H1 (cell line): ENCODE data around the gene RAI2. TPM values are rescaled to one million over a fixed set of nuclear protein-coding genes. Genes with fewer than 3 reads are reported as not detected.

Experiments
- CTCF ChIA-PET: fragments of 300-600 bp; sonication (Branson Sonifier 250); formaldehyde crosslinking; loops from one replicate; lab custom pipeline; 2021; ENCODE audit not compliant: partially characterized antibody; lab: Charles Lee
- POLR2A ChIA-PET: fragments of 300-600 bp; sonication (Branson Sonifier 250); formaldehyde crosslinking; loops from one replicate; lab custom pipeline; 2021; ENCODE audit warnings: inconsistent platforms; ENCODE audit not compliant: partially characterized antibody; lab: Charles Lee
- DNase-seq, 2 experiments: peaks; one replicate each; pipeline versions ENCODE4 v3.0.0 to v3.0.0-alpha.2; 2010 to 2022; ENCODE audit warnings: low spot score in 2 of 2, low read depth in 1 of 2, mixed read lengths in 1 of 2
- FAIRE-seq: peaks from 2 replicates; lab custom pipeline; 2011; peaks lifted over from hg19 to GRCh38; lab: Jason Lieb, UNC
- H2AFZ ChIP-seq: 2 replicates; pipeline ENCODE4 v1.8.1; 2012; ENCODE audit warnings: low read length, inconsistent platforms
- H2AK5ac ChIP-seq: 2 replicates; pipeline ENCODE4 v1.6.1; 2013; ENCODE audit warnings: low read depth, low read length
- H2BK120ac ChIP-seq: replicated peaks from 2 replicates; pipeline ENCODE3; 2013; ENCODE audit warnings: low read depth, low read length, inconsistent platforms
- H2BK12ac ChIP-seq: 2 replicates; pipeline ENCODE4 v1.6.1; 2013; ENCODE audit warnings: low read depth, low read length
- H2BK15ac ChIP-seq: 2 replicates; pipeline ENCODE4 v1.6.1; 2013; ENCODE audit warnings: low read length
- H2BK20ac ChIP-seq: 2 replicates; pipeline ENCODE4 v1.6.1; 2013; ENCODE audit warnings: low read length
- H2BK5ac ChIP-seq: 2 replicates; pipeline ENCODE4 v1.6.1; 2013; ENCODE audit warnings: low read depth, low read length
- H3K14ac ChIP-seq: 2 replicates; pipeline ENCODE4 v1.6.1; 2013; ENCODE audit warnings: inconsistent platforms; ENCODE audit not compliant: insufficient read length
- H3K18ac ChIP-seq: 2 replicates; pipeline ENCODE4 v1.6.1; 2013; ENCODE audit warnings: low read length; ENCODE audit errors: extremely low read depth
- H3K23ac ChIP-seq: 2 replicates; pipeline ENCODE4 v1.6.1; 2013; ENCODE audit warnings: inconsistent platforms; ENCODE audit not compliant: insufficient read length
- H3K23me2 ChIP-seq: 2 replicates; pipeline ENCODE4 v1.6.1; 2013; ENCODE audit warnings: low read depth, low read length
- H3K27ac ChIP-seq: 2 replicates; pipeline ENCODE4 v1.6.1; 2011; ENCODE audit warnings: low read depth, low read length, inconsistent platforms
- H3K27me3 ChIP-seq, 4 experiments: replicated peaks in 1 of 4; 1 replicate in 1 of 4; 2 replicates in 3 of 4; pipeline versions ENCODE4 v1.6.1 to v1.8.1; 2011 to 2013; ENCODE audit warnings: low read length in 3 of 4, mild to moderate bottlenecking in 3 of 4, inconsistent platforms in 2 of 4, mixed read lengths in 2 of 4, moderate library complexity in 1 of 4; ENCODE audit not compliant: control insufficient read depth in 3 of 4, insufficient read depth in 3 of 4; ENCODE audit errors: extremely low read depth in 1 of 4
- H3K36me3 ChIP-seq, 4 experiments: 2 replicates each; pipeline versions ENCODE4 v1.6.1 to v1.8.1; 2011 to 2013; ENCODE audit warnings: mild to moderate bottlenecking in 4 of 4, low read length in 3 of 4, moderate library complexity in 2 of 4, control low read depth in 1 of 4, inconsistent platforms in 1 of 4; ENCODE audit not compliant: insufficient read depth in 4 of 4, control insufficient read depth in 2 of 4
- H3K4ac ChIP-seq: replicated peaks from 2 replicates; pipeline ENCODE3; 2013; ENCODE audit warnings: low read length, low read depth, mixed read lengths, inconsistent platforms; ENCODE audit not compliant: insufficient read length
- H3K4me1 ChIP-seq, 4 experiments: replicated peaks in 1 of 4; 1 replicate in 1 of 4; 2 replicates in 3 of 4; pipeline versions ENCODE4 v1.6.1 to v1.8.1; 2011 to 2013; ENCODE audit warnings: low read length in 3 of 4, inconsistent platforms in 2 of 4, mixed read lengths in 1 of 4; ENCODE audit not compliant: insufficient read depth in 4 of 4, control insufficient read depth in 3 of 4
- H3K4me2 ChIP-seq, 2 experiments: 2 replicates each; pipeline versions ENCODE4 v1.6.1 to v1.8.1; 2011 to 2013; ENCODE audit warnings: low read depth in 2 of 2, low read length in 2 of 2, control low read depth in 1 of 2, inconsistent platforms in 1 of 2, mild to moderate bottlenecking in 1 of 2; ENCODE audit not compliant: insufficient read depth in 1 of 2
- H3K4me3 ChIP-seq, 4 experiments: fragments of 200-600, 300-600 bp in 1 of 4; sonication (generic), shearing (Covaris generic), sonication (Bioruptor Twin) in 1 of 4; 2 replicates each; pipeline versions ENCODE4 v1.5.1 to v1.8.1; 2011 to 2016; ENCODE audit warnings: low read length in 4 of 4, low read depth in 3 of 4, control low read depth in 2 of 4, inconsistent platforms in 2 of 4, mild to moderate bottlenecking in 2 of 4, mixed read lengths in 1 of 4, moderate library complexity in 1 of 4; ENCODE audit not compliant: insufficient read depth in 2 of 4; ENCODE audit errors: extremely low read depth in 1 of 4
- H3K56ac ChIP-seq: replicated peaks from 2 replicates; pipeline ENCODE3; 2013; ENCODE audit warnings: low read depth, mild to moderate bottlenecking, mixed read lengths, low read length, inconsistent platforms; ENCODE audit not compliant: insufficient read length
- H3K79me1 ChIP-seq: 2 replicates; pipeline ENCODE4 v1.6.1; 2013; ENCODE audit warnings: low read depth, low read length, control low read depth
- H3K79me2 ChIP-seq, 2 experiments: 2 replicates each; pipeline versions ENCODE4 v1.6.1 to v1.8.1; 2012 to 2013; ENCODE audit warnings: low read length in 2 of 2, mild to moderate bottlenecking in 2 of 2, inconsistent platforms in 1 of 2; ENCODE audit not compliant: insufficient read depth in 2 of 2, control insufficient read depth in 1 of 2
- H3K9ac ChIP-seq, 4 experiments: replicated peaks in 1 of 4; 1 replicate in 1 of 4; 2 replicates in 3 of 4; pipeline versions ENCODE4 v1.6.1 to v1.8.1; 2011 to 2013; ENCODE audit warnings: low read depth in 3 of 4, low read length in 3 of 4, control low read depth in 2 of 4, mild to moderate bottlenecking in 2 of 4, moderate library complexity in 2 of 4, inconsistent platforms in 1 of 4; ENCODE audit errors: extremely low read depth in 1 of 4
- H3K9me3 ChIP-seq, 2 experiments: 2 replicates each; pipeline versions ENCODE4 v1.6.1 to v1.8.1; 2012 to 2013; ENCODE audit warnings: mild to moderate bottlenecking in 2 of 2, moderate library complexity in 2 of 2, control low read depth in 1 of 2, inconsistent platforms in 1 of 2, low read depth in 1 of 2, low read length in 1 of 2, mixed read lengths in 1 of 2; ENCODE audit not compliant: insufficient read depth in 2 of 2
- H4K20me1 ChIP-seq, 2 experiments: replicated peaks in 1 of 2; 2 replicates each; pipeline versions ENCODE3 to v1.8.1; 2011 to 2013; ENCODE audit warnings: inconsistent platforms in 2 of 2, low read length in 2 of 2, mild to moderate bottlenecking in 1 of 2; ENCODE audit not compliant: insufficient read depth in 2 of 2, control insufficient read depth in 1 of 2
- H4K5ac ChIP-seq: 2 replicates; pipeline ENCODE4 v1.6.1; 2013; ENCODE audit warnings: low read length, low read depth, mixed read lengths, inconsistent platforms; ENCODE audit not compliant: insufficient read length
- H4K8ac ChIP-seq: 2 replicates; pipeline ENCODE4 v1.8.0; 2013; ENCODE audit warnings: mild to moderate bottlenecking, moderate library complexity, low read length, inconsistent platforms; ENCODE audit not compliant: insufficient read depth; ENCODE audit errors: extremely low read depth
- H4K91ac ChIP-seq: replicated peaks from 2 replicates; pipeline ENCODE3; 2013; ENCODE audit warnings: low read length, mixed read lengths, inconsistent platforms; ENCODE audit not compliant: insufficient read length
- BACH1 ChIP-seq: IDR thresholded peaks from 2 replicates; pipeline ENCODE4 v1.6.1; 2012; ENCODE audit warnings: low read length, improper control_type of control experiment
- EGR1 ChIP-seq: IDR thresholded peaks from 2 replicates; pipeline ENCODE4 v1.6.1; 2011; ENCODE audit warnings: low read depth, low read length, borderline replicate concordance
- SIN3A ChIP-seq, 2 experiments: IDR thresholded peaks in 1 of 2; conservative IDR thresholded peaks in 1 of 2; 2 replicates each; pipeline ENCODE4 v1.6.1; 2011 to 2012; ENCODE audit warnings: low read length in 2 of 2, improper control_type of control experiment in 1 of 2, low read depth in 1 of 2, mild to moderate bottlenecking in 1 of 2
- SP2 ChIP-seq: IDR thresholded peaks from 2 replicates; pipeline ENCODE4 v1.6.1; 2012; ENCODE audit warnings: mild to moderate bottlenecking, low read length, inconsistent platforms
- SUZ12 ChIP-seq: fragments of 200-600 bp; sonication (generic); IDR thresholded peaks from 2 replicates; pipeline ENCODE4 v1.6.1; 2012; ENCODE audit warnings: mild to moderate bottlenecking, inconsistent platforms, low read length, moderate library complexity, mixed read lengths
- TAF7 ChIP-seq: optimal IDR thresholded peaks from 2 replicates; pipeline ENCODE3; 2011; ENCODE audit warnings: low read depth, mild to moderate bottlenecking, inconsistent platforms, low read length, moderate library complexity, borderline replicate concordance
- TEAD4 ChIP-seq: IDR thresholded peaks from 2 replicates; pipeline ENCODE4 v1.6.1; 2012; ENCODE audit warnings: low read depth, low read length, inconsistent platforms, mixed read lengths
- WGBS, 2 experiments: shearing (Covaris generic) in 1 of 2; methylation state at CpG; one replicate each; pipeline versions ENCODE4 v1.1.6 to v1.1.7; 2013 to 2015; ENCODE audit warnings: low lambda C conversion rate in 2 of 2, mixed read lengths in 2 of 2, inconsistent platforms in 1 of 2, low coverage in 1 of 2, missing lambda C conversion rate in 1 of 2; ENCODE audit not compliant: insufficient replicate concordance in 2 of 2, insufficient coverage in 1 of 2, insufficient read length in 1 of 2; ENCODE audit errors: extremely low coverage in 1 of 2, missing lambda C conversion rate in 1 of 2; 5-methylcytosine and 5-hydroxymethylcytosine counted together
- polyA plus RNA-seq, 7 experiments: library from polyadenylated mRNA; depleted of rRNA in 3 of 7; stranded (reverse) in 5 of 7; unstranded in 2 of 7; fragments of >200 nt in 5 of 7; fragments of 200-250 nt in 2 of 7; gene quantifications; 1 replicate in 5 of 7; 2 replicates in 1 of 7; 4 replicates in 1 of 7; pipeline versions ENCODE4 v1.2.1 to v1.2.3, GENCODE V29; 2011 to 2013; ENCODE audit warnings: missing spikeins in 2 of 7, mixed read lengths in 2 of 7
- total RNA-seq: library from RNA; stranded (reverse); fragmentation: NEBNext Ultra II Directional; extraction: Animal tissue kit (Norgen Biotek cat#: 25700); gene quantifications from 2 replicates; pipeline ENCODE4 v1.2.1, GENCODE V29; 2021

The RAI2 gene
- total and polyA plus RNA-seq, 2 of the 8 experiments (the other 6 are each of a cell fraction or from before 2014, with no cell fraction given): 0.60 to 2.0 TPM

DNA sequence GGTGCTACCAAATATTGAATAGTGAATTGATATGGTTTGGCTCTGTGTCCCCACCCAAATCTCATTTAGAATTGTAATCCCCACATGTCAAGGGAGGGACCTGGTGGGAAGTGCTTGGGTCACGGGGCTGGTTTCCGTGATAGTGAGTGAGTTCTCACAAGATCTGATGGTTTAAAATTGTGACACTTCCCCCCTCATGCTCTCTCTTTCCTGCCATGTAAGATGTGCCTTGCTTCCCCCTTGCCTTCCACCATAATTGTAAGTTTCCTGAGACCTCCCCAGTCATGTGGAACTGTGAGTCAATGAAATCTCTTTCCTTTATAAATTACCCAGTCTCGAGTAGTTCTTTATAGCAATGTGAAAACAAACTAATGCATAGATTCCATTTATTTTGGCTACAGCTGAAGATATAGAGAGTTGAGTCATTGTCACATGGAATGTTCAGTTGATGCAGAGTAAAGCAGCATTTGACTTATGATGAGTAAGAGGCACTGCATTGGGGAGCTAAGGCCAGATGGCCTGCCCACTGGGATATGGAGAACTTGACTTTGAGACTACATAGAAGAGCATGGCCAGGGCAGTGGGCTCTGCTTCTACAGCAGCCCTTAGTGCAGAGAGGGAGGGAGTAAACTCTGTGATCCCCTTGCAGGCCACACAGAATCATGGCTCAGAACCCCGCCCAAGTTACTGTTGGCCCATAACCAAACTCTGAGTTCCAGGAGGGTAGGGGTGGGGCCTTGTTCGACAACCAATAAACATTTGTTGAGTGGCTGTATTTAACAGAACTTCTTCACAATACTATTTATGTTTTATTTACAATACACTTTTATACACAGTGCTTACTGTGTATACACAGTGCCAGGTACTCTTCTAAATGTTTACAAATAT lies 34.2 kb downstream of the RAI2 start:
- Histone ChIP-seq H3K79me2 (no peaks in the 10 kb centered on the region), H2BK5ac (no peak overlapping the region), H3K56ac (no peak overlapping the region), H3K4me2 (no peak overlapping the region), H3K9ac (no peak overlapping the region), H2AK5ac (no peak overlapping the region), H3K4ac (no peak overlapping the region), H3K36me3 (no peaks in the 10 kb centered on the region), H4K20me1 (no peaks in the 10 kb centered on the region), H4K8ac (no peak overlapping the region), H2BK120ac (no peak overlapping the region), H3K4me3 (no peak overlapping the region), H3K18ac (no peak overlapping the region), H3K27me3 (no peaks in the 10 kb centered on the region), H3K4me1 (no peaks in the 10 kb centered on the region), H4K91ac (no peak overlapping the region), H3K79me1 (no peaks in the 10 kb centered on the region), H2BK15ac (no peak overlapping the region), H3K23ac (no peak overlapping the region), H3K9me3 (no peaks in the 10 kb centered on the region), H3K27ac (no peak overlapping the region), H2BK12ac (no peak overlapping the region), H4K5ac (no peak overlapping the region), H2AFZ (no peak overlapping the region), H2BK20ac (no peak overlapping the region), H3K14ac (no peak overlapping the region)
- POLR2A ChIA-PET: no interaction called here
- 90% methylated on average over 5 of the region's 5 CpGs; no CpG with 5 or more reads in 1 of the 2 experiments for WGBS, 2 experiments
- no peak for FAIRE-seq
- CTCF ChIA-PET: no interaction called here
- DNase-seq: no peak
- TF ChIP-seq SIN3A (conservative IDR thresholded peaks at IDR 0.05 in 1 of 2, IDR thresholded peaks at IDR 0.05 in 1 of 2; ENCODE audit: low read depth in 1 of 2, low read length in 2 of 2): no peak
- TF ChIP-seq TEAD4: no peak
- no peak for TF ChIP-seq EGR1
- TF ChIP-seq SUZ12: no peak
- TF ChIP-seq TAF7: no peak
- TF ChIP-seq SP2: no peak
- TF ChIP-seq BACH1: no peak
- TF ChIP-seq, all 59 proteins: peak for 0
- H3K23me2 ChIP-seq: no peaks in the 10 kb centered on the region
